HepG2 (cell line): ENCODE measurements around the gene ADGRV1. TPM values are rescaled to one million over a fixed set of nuclear protein-coding genes. Genes with fewer than 3 reads are reported as not detected.

ENCODE experiments used
- ATAC-seq: fragments of 200-7000 bp; cut with Tn5 transposase; 3 replicates; pipeline ENCODE4 v1.9.1; 2020; ENCODE audit warnings: mild to moderate bottlenecking, moderate library complexity
- BruUV-seq: library from RNA; stranded (reverse); fragments of 400-500 nt; replicated peaks from 2 replicates; lab custom pipeline; 2021; lab: Mats Ljungman, UMichigan
- CTCF ChIA-PET: fragments of 300-600 bp; formaldehyde crosslinking; extraction: SDS; loops from one replicate; lab custom pipeline; 2021; ENCODE audit warnings: low total read pairs, inconsistent platforms, low intra/inter-chr PET ratio; lab: Yijun Ruan, JAX
- POLR2A ChIA-PET: fragments of 350-600 bp; sonication (Branson Sonifier 250); formaldehyde crosslinking; loops from one replicate; lab custom pipeline; 2020; ENCODE audit warnings: antibody characterized with exemption, inconsistent platforms; lab: Yijun Ruan, JAX
- DNase-seq: peaks from one replicate; pipeline ENCODE4 v3.0.0-alpha.2; 2015; ENCODE audit warnings: low spot score
- FAIRE-seq: peaks from 3 replicates; lab custom pipeline; 2011; peaks lifted over from hg19 to GRCh38; lab: Jason Lieb, UNC
- H2AFZ ChIP-seq: one replicate; pipeline ENCODE4 v1.6.1; 2011; ENCODE audit warnings: low read length, inconsistent platforms
- H3K27ac ChIP-seq: fragments of 300-600 bp; 3 replicates; pipeline ENCODE4 v1.8.0; 2011; ENCODE audit warnings: mixed run types, mild to moderate bottlenecking, mixed read lengths, low read length, inconsistent platforms; ENCODE audit not compliant: insufficient read depth; ENCODE audit errors: extremely low read length
- H3K27me3 ChIP-seq, 2 experiments: fragments of 200-600 bp in 1 of 2; 2 replicates in 1 of 2; 3 replicates in 1 of 2; pipeline versions ENCODE4 v1.6.0 to v1.8.0; 2011; ENCODE audit warnings: low read length in 2 of 2, mild to moderate bottlenecking in 2 of 2, moderate library complexity in 2 of 2, inconsistent platforms in 1 of 2; ENCODE audit not compliant: insufficient read depth in 2 of 2, control insufficient read depth in 1 of 2
- H3K36me3 ChIP-seq, 2 experiments: fragments of 200-600 bp in 1 of 2; replicated peaks in 1 of 2; 2 replicates in 1 of 2; 3 replicates in 1 of 2; pipeline versions ENCODE4 v1.5.1 to v1.8.0; 2011; ENCODE audit warnings: low read length in 2 of 2, inconsistent platforms in 1 of 2; ENCODE audit not compliant: insufficient read depth in 2 of 2, control insufficient read depth in 1 of 2
- H3K4me1 ChIP-seq: 2 replicates; pipeline ENCODE4 v1.5.1; 2012; ENCODE audit warnings: low read length, inconsistent platforms; ENCODE audit not compliant: insufficient read depth
- H3K4me2 ChIP-seq: 2 replicates; pipeline ENCODE4 v1.6.0; 2011; ENCODE audit warnings: low read depth, low read length, inconsistent platforms
- H3K4me3 ChIP-seq, 3 experiments: fragments of 200-600 bp in 1 of 3; sonication (generic), shearing (Covaris generic) in 1 of 3; replicated peaks in 1 of 3; 2 replicates each; pipeline ENCODE4 v1.5.1; 2011 to 2016; ENCODE audit warnings: low read length in 3 of 3, inconsistent platforms in 2 of 3, low read depth in 2 of 3, mild to moderate bottlenecking in 2 of 3, control low read depth in 1 of 3, mixed read lengths in 1 of 3; ENCODE audit not compliant: insufficient read depth in 1 of 3
- H3K79me2 ChIP-seq: one replicate; pipeline ENCODE4 v1.6.1; 2011; ENCODE audit warnings: low read length, inconsistent platforms; ENCODE audit not compliant: insufficient read depth
- H3K9ac ChIP-seq: 2 replicates; pipeline ENCODE4 v1.6.0; 2011; ENCODE audit warnings: mild to moderate bottlenecking, low read depth, low read length, inconsistent platforms; ENCODE audit not compliant: insufficient read depth
- H3K9me3 ChIP-seq: 2 replicates; pipeline ENCODE4 v1.5.1; 2012; ENCODE audit warnings: mild to moderate bottlenecking, low read length
- H4K20me1 ChIP-seq: 2 replicates; pipeline ENCODE4 v1.6.0; 2011; ENCODE audit warnings: inconsistent platforms, mild to moderate bottlenecking, low read length, moderate library complexity; ENCODE audit not compliant: insufficient read depth
- CEBPG ChIP-seq: IDR thresholded peaks from 2 replicates; pipeline ENCODE4 v1.6.1; 2016
- DZIP1 ChIP-seq: sonication (generic); formaldehyde crosslinking; IDR thresholded peaks from 2 replicates; pipeline ENCODE4 v1.5.0; 2020; ENCODE audit warnings: mild to moderate bottlenecking, missing genetic modification reagents
- EHMT2 ChIP-seq: fragments of 200-600 bp; sonication (generic); IDR thresholded peaks from 2 replicates; pipeline ENCODE4 v1.7.0; 2017; ENCODE audit warnings: antibody characterized with exemption, low read depth, low read length, borderline replicate concordance
- ESRRA ChIP-seq: sonication (generic); formaldehyde crosslinking; IDR thresholded peaks from 2 replicates; pipeline ENCODE4 v1.5.1; 2020; ENCODE audit warnings: mild to moderate bottlenecking, low read depth, missing genetic modification reagents
- GMEB1 ChIP-seq: sonication (generic); formaldehyde crosslinking; IDR thresholded peaks from 2 replicates; pipeline ENCODE4 v1.5.1; 2020; ENCODE audit warnings: missing genetic modification reagents, mild to moderate bottlenecking, borderline replicate concordance
- NFE2L2 ChIP-seq: fragments of 150-350 bp; IDR thresholded peaks from 2 replicates; pipeline ENCODE4 v1.6.1; 2014; ENCODE audit warnings: low read length
- RFX3 ChIP-seq: IDR thresholded peaks from 2 replicates; pipeline ENCODE4 v1.6.1; 2016; ENCODE audit warnings: missing biosample characterization, missing genetic modification reagents
- SETDB1 ChIP-seq: sonication (generic); formaldehyde crosslinking; IDR thresholded peaks from 2 replicates; pipeline ENCODE4 v1.5.1; 2020; ENCODE audit warnings: missing genetic modification reagents, mild to moderate bottlenecking, borderline replicate concordance
- SIX1 ChIP-seq: sonication (generic); formaldehyde crosslinking; IDR thresholded peaks from 2 replicates; pipeline ENCODE4 v1.4.0; 2020; ENCODE audit warnings: missing genetic modification reagents, borderline replicate concordance
- SRF ChIP-seq: IDR thresholded peaks from 2 replicates; pipeline ENCODE4 v1.6.1; 2011; ENCODE audit warnings: mild to moderate bottlenecking, low read depth, low read length, moderate library complexity
- STAT5B ChIP-seq: sonication (generic); formaldehyde crosslinking; IDR thresholded peaks from 2 replicates; pipeline ENCODE4 v1.4.0; 2020; ENCODE audit warnings: missing genetic modification reagents
- TCF7L2 ChIP-seq: IDR thresholded peaks from 2 replicates; pipeline ENCODE4 v1.6.1; 2011; ENCODE audit warnings: mild to moderate bottlenecking, low read depth, low read length, moderate library complexity
- ZNF367 ChIP-seq: sonication (generic); formaldehyde crosslinking; IDR thresholded peaks from 2 replicates; pipeline ENCODE4 v1.4.0; 2020; ENCODE audit warnings: missing genetic modification reagents, borderline replicate concordance
- ZNF503 ChIP-seq: sonication (generic); formaldehyde crosslinking; IDR thresholded peaks from 2 replicates; pipeline ENCODE4 v1.4.0; 2020; ENCODE audit warnings: missing genetic modification reagents
- ZNF704 ChIP-seq: sonication (generic); formaldehyde crosslinking; IDR thresholded peaks from 2 replicates; pipeline ENCODE4 v1.8.1; 2023; ENCODE audit warnings: mild to moderate bottlenecking, inconsistent platforms, moderate library complexity, missing genetic modification reagents, borderline replicate concordance
- ZNF709 ChIP-seq: sonication (generic); formaldehyde crosslinking; IDR thresholded peaks from 2 replicates; pipeline ENCODE4 v1.5.0; 2020; ENCODE audit warnings: mild to moderate bottlenecking, missing genetic modification reagents
- WGBS: methylation state at CpG from one replicate; pipeline ENCODE4 v1.1.6; 2017; ENCODE audit warnings: low lambda C conversion rate; 5-methylcytosine and 5-hydroxymethylcytosine counted together
- in situ Hi-C: cut with HindIII; loops from 2 replicates; pipeline ENCODE4 v1.10.0; 2017; ENCODE audit warnings: low pct_unique_long_range_greater_than_20kb; ENCODE audit not compliant: extremely low pct_ligation_motif_present
- intact Hi-C: fragments of 100-400 bp; cut with micrococcal nuclease; formaldehyde crosslinking; loops from one replicate; pipeline ENCODE4 v1.10.0; 2022; ENCODE audit not compliant: unreplicated experiment
- polyA plus RNA-seq, 8 experiments: library from polyadenylated mRNA; depleted of rRNA in 3 of 8; stranded (reverse) in 7 of 8; unstranded in 1 of 8; fragments of >200 nt; fragmentation: Illumina TruSeq in 4 of 8; extraction: Trizol in 4 of 8; gene quantifications; 2 replicates each; pipeline versions ENCODE4 v1.2.1 to v1.2.3, GENCODE V29; 2011 to 2016; ENCODE audit warnings: low read depth in 4 of 8, missing spikeins in 1 of 8, mixed read lengths in 1 of 8; ENCODE audit not compliant: insufficient read depth in 1 of 8
- total RNA-seq, 5 experiments: library from RNA; depleted of rRNA; stranded (reverse); fragments of >200 nt; fragmentation: Illumina TruSeq; extraction: Trizol; gene quantifications; 2 replicates each; pipeline ENCODE4 v1.2.3, GENCODE V29; 2016; ENCODE audit warnings: low read depth in 1 of 5

The ADGRV1 gene
- total and polyA plus RNA-seq, 2 of the 13 experiments (the other 11 are each of a cell fraction or from before 2014, with no cell fraction given), result 1.7 to 3.9 TPM

- TF ChIP-seq ZNF503 (no peak), TCF7L2 (no peak)
These were observed 615.8 kb downstream of the ADGRV1 start (continued) for GRCh38 chr5:91174396-91174795.

- H3K4me2 ChIP-seq, result no peak overlapping the region
- ATAC-seq, result no peak
- H3K9me3 ChIP-seq, result no peaks in the 10 kb centered on the region
- TF ChIP-seq ESRRA (CRISPR knock-in tag) (no peak), EHMT2 (no peak), SIX1 (CRISPR knock-in tag) (no peak), SRF (no peak), CEBPG (CRISPR knock-in tag) (no peak), SETDB1 (CRISPR knock-in tag) (no peak), ZNF704 (no peak), ZNF709 (CRISPR knock-in tag) (no peak), ZNF367 (CRISPR knock-in tag) (no peak), RFX3 (CRISPR knock-in tag) (no peak), DZIP1 (CRISPR knock-in tag) (no peak), GMEB1 (CRISPR knock-in tag) (no peak), STAT5B (CRISPR knock-in tag) (no peak), NFE2L2 (no peak)
- H3K9ac ChIP-seq, result no peak overlapping the region
- WGBS, result 1% methylated on average over 3 of the region's 3 CpGs
- H3K79me2 ChIP-seq, result no peaks in the 10 kb centered on the region
- BruUV-seq, result no TSS peak
- H3K36me3 ChIP-seq, result no peaks in the 10 kb centered on the region
- no peaks in the 10 kb centered on the region for H3K27me3 ChIP-seq
- in situ Hi-C loops (no loop called here), intact Hi-C loops (no loop called here)
- H4K20me1 ChIP-seq, result no peaks in the 10 kb centered on the region
- ChIA-PET CTCF (no interaction called here), POLR2A (no interaction called here)
- H3K27ac ChIP-seq, result no peak overlapping the region
- no peak overlapping the region for H3K4me3 ChIP-seq
- no peak for FAIRE-seq
- H3K4me1 ChIP-seq, result no peaks in the 10 kb centered on the region
- DNase-seq, result no peak
- H2AFZ ChIP-seq, result no peak overlapping the region
These were observed 617.1 kb downstream of the ADGRV1 start for GRCh38 chr5:91175708-91176107.
